Medulla oblongata (tissue), 1 donor: Measurements from ENCODE around the gene GUCY2D.
"Not testable (repeated sequence)": the region's sequence is repeated elsewhere in the genome, so short reads cannot be mapped to it uniquely, and the experiment has no call there.

Experiments used
- DNase-seq: peaks from one replicate; pipeline ENCODE4 v3.0.0-alpha.2; 2015; ENCODE audit errors: extremely low spot score

The GUCY2D gene

DNA sequence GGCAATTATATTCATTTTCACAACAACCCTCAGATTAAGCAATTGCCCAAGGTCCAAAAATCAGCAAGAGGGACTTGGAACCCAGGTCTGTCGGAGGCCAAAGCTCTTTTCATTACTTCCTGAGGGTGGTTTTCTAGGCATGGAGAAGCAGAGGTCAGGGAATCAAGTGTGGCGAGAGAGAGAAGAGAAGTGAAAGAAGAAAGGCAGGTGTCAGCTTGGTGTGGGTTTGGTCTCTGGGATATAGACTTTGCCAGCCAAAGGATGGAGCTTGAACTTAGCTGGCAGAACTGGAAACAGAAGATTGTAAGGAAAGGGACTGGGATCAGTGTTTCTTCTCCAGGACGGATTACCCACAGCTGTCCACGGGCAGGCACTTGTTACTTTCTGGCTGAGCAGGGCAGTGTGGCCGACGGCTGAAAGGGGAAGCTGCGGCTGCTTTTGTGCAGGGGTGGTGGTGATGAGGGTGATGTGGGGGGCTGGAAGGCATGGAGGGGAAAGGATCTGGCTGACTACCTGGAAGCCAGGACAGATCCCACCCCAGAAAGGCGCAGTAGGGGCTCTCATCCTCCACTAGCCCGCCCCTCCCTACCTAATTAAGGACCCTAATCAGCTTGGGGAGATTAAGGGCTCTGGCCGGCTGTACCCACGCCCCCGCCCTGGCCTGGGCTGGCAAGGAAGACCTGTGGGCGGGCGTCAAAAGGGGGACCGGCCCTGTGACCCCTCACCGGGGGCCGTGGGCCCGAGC lies at the start of gene GUCY2D:
Gene GUCY2D, plus strand, starts transcription at position 640 of the 745 bp plus-strand sequence. CDS start 433 bp downstream, outside the sequence.
- peak; percentile 38 for DNase-seq

DNA sequence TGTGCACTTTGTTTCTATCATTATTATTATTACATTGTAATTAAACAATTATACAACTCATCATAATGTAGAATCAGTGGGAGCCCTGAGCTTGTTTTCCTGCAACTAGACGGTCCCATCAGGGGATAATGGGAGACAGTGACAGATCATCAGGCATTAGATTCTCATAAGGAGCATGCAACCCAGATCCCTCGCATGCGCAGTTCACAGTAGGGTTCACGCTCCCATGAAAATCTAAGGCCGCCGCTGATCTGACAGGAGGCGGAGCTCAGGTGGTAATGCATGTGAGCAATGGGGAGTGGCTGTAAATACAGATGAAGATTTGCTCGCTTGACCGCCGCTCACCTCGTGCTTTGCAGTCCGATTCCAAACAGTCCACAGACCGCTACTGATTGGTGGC lies 49.1 kb upstream of the GUCY2D start:
- DNase-seq: not testable (repeated sequence)

DNA sequence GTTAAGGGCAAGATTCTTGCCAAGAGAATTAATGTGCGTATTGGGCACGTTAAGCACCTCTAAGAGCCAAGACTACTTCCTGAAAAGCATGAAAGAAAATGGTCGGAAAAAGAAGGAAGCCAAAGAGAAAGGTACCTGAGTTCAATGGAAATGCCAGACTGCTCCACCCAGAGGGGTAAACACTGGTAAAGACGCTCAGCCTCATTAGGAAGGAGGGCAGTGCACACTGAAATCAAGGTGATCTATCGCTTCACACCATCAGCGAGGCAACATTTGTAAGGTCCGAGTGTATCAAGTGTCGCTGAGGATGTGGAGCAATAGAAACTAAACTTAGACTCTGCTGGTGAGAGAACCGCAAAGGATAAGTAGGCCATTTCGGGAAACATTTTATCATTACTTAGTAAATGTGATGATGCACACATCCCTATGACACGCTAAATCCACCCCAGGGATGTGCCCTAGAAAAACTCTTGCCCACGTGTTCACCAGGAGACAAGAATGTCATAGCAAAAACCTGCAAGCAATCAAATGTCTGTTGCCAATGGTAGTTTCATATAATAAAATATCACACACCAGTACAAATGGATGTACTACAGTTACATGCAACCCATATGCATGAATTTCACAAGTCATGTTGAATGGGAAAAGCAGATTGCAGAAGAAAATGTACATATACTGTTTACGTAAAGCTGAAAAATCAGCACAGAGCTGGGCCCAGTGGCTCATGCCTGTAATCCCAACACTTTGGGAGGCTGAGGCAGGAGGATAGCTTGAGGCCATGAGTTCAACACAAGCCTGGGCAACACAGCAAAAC lies 46.8 kb upstream of the GUCY2D start:
- no peak for DNase-seq

DNA sequence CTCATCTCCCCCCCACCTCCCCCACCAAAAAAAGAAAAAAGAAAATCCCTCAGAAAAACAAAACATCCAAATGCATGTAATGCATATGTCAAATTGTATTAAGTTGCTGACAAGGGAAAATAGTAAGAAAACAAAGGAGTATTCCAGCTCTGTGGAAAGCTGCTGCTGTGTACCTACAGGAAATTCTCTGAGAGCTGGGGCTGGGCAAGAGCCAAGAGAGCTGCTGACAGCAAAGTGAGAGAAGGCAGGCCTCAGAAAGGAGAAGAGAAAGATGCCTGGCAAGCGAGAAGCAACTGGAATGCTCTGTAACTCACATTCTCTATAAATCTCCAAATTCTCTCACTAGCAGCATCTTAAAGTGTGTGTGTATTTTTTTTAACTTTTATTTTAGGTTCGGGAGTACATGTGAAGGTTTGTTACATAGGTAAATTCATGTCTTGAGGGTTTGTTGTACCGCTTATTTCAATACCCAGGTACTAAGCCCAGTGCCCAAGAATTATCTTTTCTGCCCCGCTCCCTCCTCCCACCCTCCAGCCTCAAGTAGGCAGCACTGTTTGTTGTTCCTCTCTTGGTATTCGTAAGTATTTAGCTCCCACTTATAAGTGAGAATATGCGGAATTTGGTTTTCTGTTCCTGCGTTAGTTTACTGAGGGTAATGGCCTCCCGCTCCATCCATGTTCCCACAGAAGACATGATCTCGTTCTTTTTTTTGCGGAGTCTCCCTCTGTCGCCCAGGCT lies 46.0 kb upstream of the GUCY2D start:
- peak; percentile 35 for DNase-seq

DNA sequence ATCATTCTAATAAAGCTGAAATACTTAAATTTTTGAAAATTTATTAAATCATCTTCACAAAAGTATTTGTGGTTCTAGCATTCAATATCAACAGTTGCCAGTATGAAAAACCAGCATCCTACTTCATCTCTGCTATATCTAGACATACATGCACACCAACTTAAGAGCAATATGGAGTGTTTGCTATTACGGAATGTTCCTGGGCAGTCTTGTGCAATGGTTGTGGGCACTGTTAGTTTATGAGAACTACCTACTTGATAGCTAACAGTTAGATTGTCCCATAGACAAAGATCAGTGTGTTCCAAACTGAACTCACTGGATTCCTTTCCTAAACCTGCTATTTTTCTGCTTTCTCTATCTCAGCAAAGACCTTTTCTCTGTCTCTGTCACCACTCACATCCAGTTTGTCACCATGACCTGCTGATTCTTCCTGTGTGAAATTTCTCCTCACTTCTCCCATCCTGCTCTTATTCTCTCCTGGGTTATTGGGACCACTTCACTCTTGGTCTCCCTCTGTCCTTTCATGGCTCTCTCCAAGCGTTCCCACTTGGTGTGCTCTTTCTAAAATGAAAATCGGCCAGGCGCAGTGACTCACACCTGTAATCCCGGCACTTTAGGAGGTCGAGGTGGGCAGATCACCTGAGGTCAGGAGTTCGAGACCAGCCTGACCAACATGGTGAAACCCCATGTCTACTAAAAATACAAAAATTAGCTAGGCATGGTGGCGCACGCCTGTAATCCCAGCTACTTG lies 42.7 kb upstream of the GUCY2D start:
- DNase-seq: no peak

DNA sequence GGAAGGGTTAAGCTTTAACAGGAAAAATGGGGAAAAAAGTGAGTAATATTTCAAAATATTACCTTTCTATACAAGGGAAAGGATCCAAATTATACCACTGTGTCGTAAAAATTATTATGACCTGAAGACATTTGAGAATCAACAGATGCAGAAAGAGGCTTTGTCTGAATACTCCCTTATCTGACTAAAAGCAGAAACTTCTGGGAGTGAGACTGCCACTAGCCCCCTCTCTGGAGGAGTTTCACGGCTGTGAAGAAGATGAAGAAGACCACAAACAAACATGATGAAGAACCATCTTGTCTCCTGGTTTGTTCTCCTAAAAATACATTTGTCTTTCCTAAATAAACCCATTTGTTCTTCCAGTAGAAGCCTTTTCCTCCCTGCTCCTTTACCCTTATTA lies 41.0 kb upstream of the GUCY2D start:
- no peak for DNase-seq

DNA sequence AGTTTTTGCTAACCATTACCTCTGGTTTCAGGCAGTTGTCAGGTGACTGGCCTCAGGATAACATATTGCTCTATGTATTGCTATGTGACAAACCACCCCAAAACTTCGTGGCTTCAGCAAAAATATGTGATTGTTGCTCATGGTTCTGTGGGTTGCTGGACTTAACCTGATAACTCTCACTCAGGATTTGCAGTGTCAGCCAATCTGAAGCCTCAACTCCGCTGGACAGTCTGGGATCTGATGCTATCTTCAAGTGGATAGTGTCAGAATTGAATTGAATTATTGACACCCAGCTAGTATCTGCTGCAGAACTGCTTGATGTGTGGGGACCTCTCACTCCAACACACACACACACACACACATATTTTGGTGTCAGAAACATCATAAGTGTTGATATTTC lies 34.7 kb upstream of the GUCY2D start:
- DNase-seq: no peak

DNA sequence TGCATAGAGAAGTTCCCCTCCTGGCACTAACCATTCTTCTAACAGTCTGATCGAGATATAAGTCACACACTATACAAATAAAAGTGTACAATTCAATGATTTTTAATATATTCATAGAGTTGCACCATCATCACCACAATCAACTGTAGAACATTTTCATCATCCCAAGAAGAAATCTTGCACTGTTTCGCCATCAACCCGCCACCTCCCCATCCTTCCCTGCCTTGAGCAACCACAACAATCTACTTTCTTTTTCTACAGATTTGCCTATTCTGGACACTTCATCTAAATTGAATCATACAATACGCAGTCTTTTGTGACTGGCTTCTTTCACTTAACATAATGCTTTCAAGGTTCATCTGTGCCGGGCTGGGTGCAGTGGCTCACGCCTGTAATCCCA lies 33.0 kb upstream of the GUCY2D start:
- DNase-seq: no peak

DNA sequence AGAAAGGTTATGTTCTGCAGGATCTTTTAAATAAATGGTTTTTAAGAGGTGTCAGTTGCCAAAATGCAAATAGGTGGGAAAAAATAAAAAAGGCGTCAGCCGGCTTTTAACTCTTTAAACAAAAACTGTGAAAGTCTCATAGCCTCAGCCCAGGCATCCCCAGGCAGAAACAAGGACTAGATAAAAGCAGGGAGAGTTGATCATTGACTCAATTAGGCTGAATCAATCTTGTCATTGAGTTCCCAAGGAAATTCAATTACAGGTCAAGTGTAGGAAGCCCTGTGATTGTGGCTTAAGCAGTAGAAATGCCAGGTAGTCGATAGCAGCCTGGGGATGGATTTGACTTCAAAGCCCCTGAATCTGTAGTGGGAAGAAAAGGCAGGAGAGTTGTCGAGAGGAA lies 30.8 kb upstream of the GUCY2D start:
- no peak for DNase-seq

DNA sequence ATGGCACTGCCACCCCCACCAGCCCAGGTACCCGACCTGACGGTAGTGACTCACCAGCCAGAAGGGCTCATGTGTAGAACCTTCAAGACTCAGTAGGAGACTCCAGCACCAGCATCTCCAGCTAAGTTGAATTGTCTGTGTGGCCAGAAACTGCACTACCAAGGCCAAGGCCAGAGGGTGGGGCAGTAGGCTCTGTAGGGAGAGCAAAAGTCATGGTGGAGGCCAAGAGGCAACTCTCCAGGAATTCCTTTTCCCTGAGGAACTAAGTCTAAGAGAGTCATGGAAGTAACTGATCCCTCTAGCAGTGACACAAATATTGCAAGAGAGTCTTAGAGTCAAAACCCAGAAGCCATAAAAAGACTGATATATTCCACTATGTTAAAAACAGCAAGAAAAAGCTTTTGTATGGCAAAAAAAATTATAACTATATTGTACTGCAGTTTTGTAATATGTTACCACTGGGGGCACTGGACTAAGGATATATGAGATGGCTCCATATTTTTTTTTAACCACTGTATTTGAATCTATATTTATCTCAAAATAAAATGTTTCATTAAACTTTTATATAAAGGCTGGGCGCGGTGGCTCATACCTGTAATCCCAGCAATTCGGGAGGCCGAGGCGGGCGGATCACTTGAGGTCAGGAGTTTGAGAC lies 30.2 kb upstream of the GUCY2D start:
- no peak for DNase-seq

DNA sequence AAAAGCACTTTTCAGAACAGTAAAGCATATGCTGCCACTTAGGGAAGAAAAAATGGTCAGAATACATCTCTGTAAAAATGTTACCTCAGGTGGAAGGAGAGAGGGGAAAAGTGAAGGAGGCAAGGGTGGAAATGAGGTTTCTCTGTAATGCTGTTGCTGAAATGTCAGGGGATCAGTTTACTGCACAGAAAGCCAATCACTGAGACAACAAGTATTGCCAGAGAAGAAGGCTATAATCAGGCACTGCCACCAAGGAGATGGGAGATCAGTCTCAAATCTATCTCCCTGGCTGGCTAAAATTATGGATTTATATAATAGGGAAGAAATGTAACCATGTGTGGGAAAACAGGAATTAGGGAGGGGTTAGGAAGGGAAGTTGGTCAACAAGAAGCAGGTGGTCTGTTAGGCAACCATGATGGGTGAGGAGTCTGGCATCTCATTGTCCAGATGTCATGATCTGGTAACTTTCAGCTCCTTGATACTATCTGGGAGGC lies 27.7 kb upstream of the GUCY2D start:
- no peak for DNase-seq

DNA sequence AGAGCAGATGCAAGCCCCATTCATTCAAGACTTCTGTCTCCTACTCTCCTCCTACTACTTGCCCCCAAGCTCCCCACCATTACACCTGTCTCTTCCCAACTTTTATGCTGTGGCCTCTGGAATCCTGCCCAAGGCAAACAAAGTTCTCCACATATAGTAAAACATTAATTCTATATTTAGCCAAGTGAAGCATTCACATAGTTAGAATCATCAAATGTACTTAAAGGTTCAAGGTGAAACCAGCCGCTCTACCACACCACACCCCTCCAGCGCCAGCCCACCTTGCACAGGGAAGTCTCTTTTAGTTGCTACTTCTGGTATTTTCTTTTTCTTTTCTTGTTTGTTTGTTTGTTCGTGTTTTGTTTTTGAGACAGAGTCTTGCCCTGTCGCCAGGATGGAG lies 25.4 kb upstream of the GUCY2D start:
- DNase-seq: no peak

DNA sequence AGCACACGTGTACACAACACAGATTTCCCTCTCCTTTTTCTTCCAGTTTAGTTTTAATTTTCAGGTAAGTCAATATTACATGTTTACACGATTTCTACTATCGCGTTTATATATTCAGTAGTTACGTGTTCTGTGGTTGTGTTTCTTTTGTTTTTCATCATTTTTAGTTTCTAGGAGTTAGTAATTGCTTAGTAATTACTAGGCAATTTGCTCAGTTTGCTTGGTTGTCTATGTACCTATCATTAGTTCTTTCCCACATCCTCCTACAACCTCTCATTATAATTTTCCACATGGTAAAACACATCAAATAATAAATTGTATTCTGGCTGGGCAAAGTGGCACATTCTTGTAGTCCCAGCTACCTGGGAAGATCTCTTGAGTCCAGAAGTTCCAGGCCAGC lies 24.6 kb upstream of the GUCY2D start:
- no peak for DNase-seq

DNA sequence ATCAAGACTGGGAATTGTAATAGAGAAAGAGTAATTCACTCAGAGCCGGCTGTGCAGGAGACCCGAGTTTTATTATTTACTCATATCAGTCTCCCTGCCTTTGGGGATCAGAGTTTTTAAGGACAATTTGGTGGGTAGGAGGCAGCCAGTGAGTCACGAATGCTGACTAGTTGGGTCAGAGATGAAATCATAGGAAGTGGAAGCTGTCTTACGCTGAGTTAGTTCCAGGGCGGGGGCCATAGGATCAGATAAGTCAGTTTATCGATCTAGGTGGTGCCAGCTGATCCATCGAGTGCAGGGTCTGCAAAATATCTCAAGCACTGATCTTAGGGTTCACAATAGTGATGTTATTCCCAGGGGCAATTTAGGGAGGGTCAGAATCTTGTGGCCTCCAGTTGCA lies 20.2 kb upstream of the GUCY2D start:
- no peak for DNase-seq

DNA sequence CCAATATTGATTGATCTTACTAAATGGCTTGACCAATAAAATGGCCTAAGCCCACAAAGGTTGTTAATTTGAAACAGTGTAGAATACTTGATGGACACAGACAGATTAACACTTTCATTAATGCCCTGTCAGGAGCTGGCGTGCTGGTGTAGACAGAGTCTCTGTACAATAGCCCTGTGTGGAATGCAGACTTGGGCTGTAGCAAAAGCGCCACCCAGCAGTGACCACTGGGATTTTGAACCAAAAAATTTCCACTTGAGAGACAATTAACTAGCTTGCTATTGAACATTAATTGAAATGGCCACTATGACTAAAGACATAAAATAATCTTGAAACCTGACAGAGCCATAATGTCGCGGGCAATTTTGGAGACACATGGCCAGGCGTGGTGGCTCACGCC lies 19.7 kb upstream of the GUCY2D start:
- no peak for DNase-seq

DNA sequence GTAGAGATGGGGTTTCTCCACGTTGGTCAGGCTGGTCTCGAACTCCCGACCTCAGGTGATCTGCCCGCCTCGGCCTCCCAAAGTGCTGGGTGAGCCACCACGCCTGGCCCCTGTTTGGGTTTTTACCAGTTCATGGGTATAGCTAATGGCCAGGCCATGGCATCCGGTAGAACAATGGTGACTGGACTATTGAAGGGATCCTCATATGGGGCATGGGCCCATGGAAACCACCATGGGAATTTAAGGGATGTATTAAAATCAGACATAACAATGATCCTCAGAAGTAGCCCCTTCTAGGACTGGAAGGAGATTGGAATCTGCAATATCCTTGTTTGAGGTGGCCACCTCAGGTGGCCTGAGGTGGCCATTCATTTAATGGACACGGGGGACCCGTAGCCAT lies 17.5 kb upstream of the GUCY2D start:
- DNase-seq: no peak

DNA sequence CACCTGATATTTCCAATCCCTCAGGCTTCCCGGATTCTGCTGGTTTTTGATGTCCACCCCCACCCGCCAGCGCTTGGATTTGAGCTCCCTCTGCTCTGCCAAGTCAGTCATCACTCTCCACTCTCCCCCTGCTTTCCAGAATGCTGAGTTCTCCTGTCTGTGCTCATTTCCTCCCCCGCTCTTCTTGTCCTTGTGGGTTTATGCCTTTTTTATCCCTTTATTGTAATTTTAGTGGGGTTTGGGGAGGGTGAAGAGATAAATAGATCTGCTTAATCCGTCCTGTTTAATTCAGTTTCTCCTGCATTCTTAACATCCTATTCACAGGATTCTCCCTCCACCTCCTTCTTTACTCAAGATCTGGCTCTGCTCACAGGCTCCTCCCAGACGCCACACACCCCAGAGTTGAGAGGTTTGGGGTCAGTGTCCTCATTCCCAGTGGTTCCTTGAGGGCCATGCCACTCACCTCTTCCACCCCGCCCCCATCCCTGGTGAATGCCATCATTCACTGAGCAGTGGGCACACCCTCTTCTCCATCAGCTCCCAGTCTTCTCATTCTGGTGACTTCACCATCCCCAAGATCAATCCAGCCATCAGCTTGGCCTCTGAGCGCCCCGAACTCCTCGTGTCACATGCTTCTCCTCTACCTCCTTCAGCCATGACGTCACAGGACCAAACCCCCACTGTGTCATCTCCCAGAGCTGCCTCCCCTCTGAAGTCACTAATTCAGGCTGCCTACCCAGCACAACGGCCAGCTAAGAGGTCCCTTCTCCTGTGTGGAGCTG lies 15.1 kb upstream of the GUCY2D start:
- DNase-seq: no peak

DNA sequence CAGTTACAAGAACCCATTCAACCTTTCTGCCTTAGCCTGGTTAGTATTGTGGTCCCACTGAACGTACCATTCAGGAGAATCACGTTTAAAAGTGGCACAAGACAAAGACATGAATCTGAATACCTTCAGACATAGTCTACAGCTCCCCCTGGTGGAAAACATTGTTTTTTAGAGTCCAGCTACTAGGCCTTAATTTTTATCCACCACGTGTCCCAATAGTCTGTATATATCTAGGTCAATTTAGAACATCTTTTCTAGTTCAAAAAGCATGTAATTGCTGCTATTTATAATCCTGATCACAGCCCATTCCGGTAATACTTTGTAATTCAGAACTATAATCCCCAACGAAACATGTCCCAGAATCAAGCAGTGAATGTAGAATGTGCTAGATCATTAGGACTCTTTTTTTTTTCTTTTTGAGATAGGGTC lies 13.7 kb upstream of the GUCY2D start:
- DNase-seq: peak; percentile 92

DNA sequence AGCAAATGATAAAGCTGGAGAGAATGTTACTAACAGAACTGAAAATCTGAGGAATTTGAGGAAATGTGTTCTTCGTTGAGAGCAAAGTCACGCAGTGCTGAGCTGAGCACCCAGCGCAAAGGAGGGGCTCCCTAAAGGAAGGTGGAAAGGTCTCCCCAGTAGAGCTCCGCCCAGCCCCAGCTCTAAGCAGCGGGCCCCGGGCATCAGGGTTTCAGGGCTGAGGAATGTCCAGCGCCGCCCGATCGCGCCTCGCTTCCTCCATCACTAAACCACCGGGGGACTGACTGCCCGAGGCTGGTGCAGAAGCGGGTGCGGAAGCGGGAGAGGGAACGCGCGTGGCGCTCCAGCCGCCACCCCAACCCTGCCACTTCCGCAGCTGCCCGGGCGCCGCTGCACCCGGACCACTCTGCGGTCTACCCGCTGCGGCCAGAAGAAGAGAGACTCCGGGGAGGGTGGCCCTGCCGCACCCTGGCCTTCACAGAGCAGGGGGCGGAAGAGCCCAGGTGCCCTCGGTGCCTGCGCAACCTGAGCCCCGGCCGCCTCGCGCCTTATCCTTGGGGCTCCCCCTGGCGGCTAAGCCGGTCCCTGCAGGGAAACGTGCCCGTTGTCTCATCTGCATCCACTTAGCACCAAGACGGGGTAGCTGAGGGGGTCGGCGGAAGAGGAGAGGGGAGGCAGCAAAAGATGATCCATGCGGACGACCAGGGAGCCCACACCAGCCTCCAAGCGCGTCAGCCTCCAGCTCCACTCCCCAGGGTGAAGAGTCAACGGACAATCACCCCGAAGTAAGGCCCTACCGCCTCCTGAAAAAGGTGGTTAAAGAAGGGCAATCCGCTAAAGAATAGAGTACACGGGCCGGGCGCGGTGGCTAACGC lies 12.4 kb upstream of the GUCY2D start:
- DNase-seq: peak; percentile 79
